GM12878 (cell line): ENCODE results near the gene NPDC1. TPM values are rescaled to one million over a fixed set of nuclear protein-coding genes. Genes with fewer than 3 reads are reported as not detected.
A peak's percentile ranks its signal among the peaks of the same experiment; 100 is the strongest.

Experiments
- ATAC-seq: fragments of 200-7000 bp; cut with Tn5 transposase; 3 replicates; pipeline ENCODE4 v1.9.1; 2020; ENCODE audit warnings: mild to moderate bottlenecking, moderate library complexity
- BruUV-seq: library from RNA; stranded (reverse); fragments of 400-500 nt; replicated peaks from 2 replicates; lab custom pipeline; 2021; lab: Mats Ljungman, UMichigan
- CTCF ChIA-PET: fragments of 300-600 bp; sonication (Branson Sonifier 250); formaldehyde crosslinking; extraction: SDS; loops from one replicate; lab custom pipeline; 2021; ENCODE audit warnings: inconsistent platforms; lab: Yijun Ruan, JAX
- POLR2A ChIA-PET: fragments of 350-600 bp; formaldehyde crosslinking; extraction: SDS; loops from one replicate; lab custom pipeline; 2021; ENCODE audit warnings: inconsistent platforms; lab: Charles Lee
- RAD21 ChIA-PET: fragments of 300-600 bp; sonication (Branson Sonifier 250); formaldehyde crosslinking; loops from one replicate; lab custom pipeline; 2023; ENCODE audit warnings: antibody characterized with exemption; ENCODE audit not compliant: unreplicated experiment; lab: Charles Lee
- SMC1A ChIA-PET: fragments of 300-600 bp; sonication (Branson Sonifier 250); formaldehyde crosslinking; loops from one replicate; lab custom pipeline; 2023; ENCODE audit not compliant: unreplicated experiment, uncharacterized antibody; lab: Charles Lee
- DNase-seq: peaks from one replicate; pipeline ENCODE4 v3.0.0-alpha.2; 2011; ENCODE audit warnings: low read depth, low spot score
- FAIRE-seq: peaks from 3 replicates; lab custom pipeline; 2011; peaks lifted over from hg19 to GRCh38; lab: Jason Lieb, UNC
- H2AFZ ChIP-seq: 2 replicates; pipeline ENCODE4 v1.6.0; 2011; ENCODE audit warnings: low read depth, low read length, control low read depth; ENCODE audit not compliant: control insufficient read depth
- H3K27ac ChIP-seq: 2 replicates; pipeline ENCODE4 v1.5.1; 2011; ENCODE audit warnings: control low read depth; ENCODE audit not compliant: control insufficient read depth, insufficient read depth
- H3K27me3 ChIP-seq, 2 experiments: replicated peaks in 1 of 2; 2 replicates each; pipeline versions ENCODE4 v1.6.0 to v1.6.1; 2011; ENCODE audit warnings: low read length in 1 of 2; ENCODE audit not compliant: control insufficient read depth in 2 of 2, insufficient read depth in 2 of 2
- H3K36me3 ChIP-seq, 2 experiments: 2 replicates each; pipeline ENCODE4 v1.5.1; 2011; ENCODE audit warnings: low read length in 1 of 2; ENCODE audit not compliant: control insufficient read depth in 2 of 2, insufficient read depth in 2 of 2
- H3K4me1 ChIP-seq: 2 replicates; pipeline ENCODE4 v1.6.1; 2011; ENCODE audit warnings: mild to moderate bottlenecking, low read length, moderate library complexity, mixed read lengths; ENCODE audit not compliant: control insufficient read depth, insufficient read depth
- H3K4me2 ChIP-seq: 2 replicates; pipeline ENCODE4 v1.6.0; 2011; ENCODE audit warnings: control low read depth; ENCODE audit not compliant: control insufficient read depth, insufficient read depth
- H3K4me3 ChIP-seq: fragments of 200-600 bp; sonication (generic); 2 replicates; pipeline ENCODE4 v1.5.1; 2016
- H3K79me2 ChIP-seq: 2 replicates; pipeline ENCODE4 v1.6.0; 2011; ENCODE audit warnings: low read length; ENCODE audit not compliant: control insufficient read depth, insufficient read depth
- H3K9ac ChIP-seq: 2 replicates; pipeline ENCODE4 v1.8.0; 2011; ENCODE audit warnings: low read length, control low read depth, mixed read lengths; ENCODE audit not compliant: control insufficient read depth, insufficient read depth
- H3K9me3 ChIP-seq: replicated peaks from 3 replicates; pipeline ENCODE4 v1.5.1; 2011; ENCODE audit warnings: mild to moderate bottlenecking, low read length; ENCODE audit not compliant: control insufficient read depth, insufficient read depth
- H4K20me1 ChIP-seq: 2 replicates; pipeline ENCODE4 v1.6.0; 2011; ENCODE audit not compliant: control insufficient read depth, insufficient read depth
- BACH1 ChIP-seq: fragments of 450-650 bp; IDR thresholded peaks from 2 replicates; pipeline ENCODE4 v1.6.1; 2017; ENCODE audit warnings: mild to moderate bottlenecking, borderline replicate concordance
- BHLHE40 ChIP-seq, 2 experiments: fragments of 450-650 bp in 1 of 2; IDR thresholded peaks; 2 replicates each; pipeline ENCODE4 v1.6.1; 2011 to 2017; ENCODE audit warnings: low read depth in 2 of 2, borderline replicate concordance in 1 of 2, improper control_type of control experiment in 1 of 2, low read length in 1 of 2, mild to moderate bottlenecking in 1 of 2
- CREB1 ChIP-seq: IDR thresholded peaks from 2 replicates; pipeline ENCODE4 v1.6.1; 2012; ENCODE audit warnings: low read depth, mild to moderate bottlenecking, inconsistent platforms
- DPF2 ChIP-seq: fragments of 450-650 bp; IDR thresholded peaks from 2 replicates; pipeline ENCODE4 v1.6.1; 2017; ENCODE audit warnings: mild to moderate bottlenecking
- EED ChIP-seq: sonication (generic); IDR thresholded peaks from 2 replicates; pipeline ENCODE4 v1.6.1; 2016; ENCODE audit warnings: antibody characterized with exemption, low read depth
- EP300 ChIP-seq, 2 experiments: fragments of 150-350 bp in 1 of 2; IDR thresholded peaks; 2 replicates each; pipeline ENCODE4 v1.6.1; 2011 to 2012; ENCODE audit warnings: low read depth in 2 of 2, low read length in 2 of 2, borderline replicate concordance in 1 of 2, improper control_type of control experiment in 1 of 2, inconsistent platforms in 1 of 2; ENCODE audit not compliant: control insufficient read depth in 1 of 2
- GATAD2B ChIP-seq: fragments of 450-650 bp; conservative IDR thresholded peaks from 2 replicates; pipeline ENCODE4 v1.6.1; 2017; ENCODE audit warnings: low read depth, mild to moderate bottlenecking, moderate library complexity
- IKZF1 ChIP-seq: fragments of 450-650 bp; conservative IDR thresholded peaks from 2 replicates; pipeline ENCODE4 v1.6.1; 2017; ENCODE audit warnings: antibody characterized with exemption, mild to moderate bottlenecking
- IKZF2 ChIP-seq, 2 experiments: fragments of 450-650 bp; IDR thresholded peaks; 2 replicates each; pipeline ENCODE4 v1.6.1; 2017; ENCODE audit warnings: mild to moderate bottlenecking in 2 of 2, moderate library complexity in 2 of 2
- MEF2B ChIP-seq: fragments of 450-650 bp; IDR thresholded peaks from 2 replicates; pipeline ENCODE4 v1.6.1; 2018; ENCODE audit warnings: mild to moderate bottlenecking, moderate library complexity; ENCODE audit not compliant: partially characterized antibody, poor library complexity, severe bottlenecking
- MLLT1 ChIP-seq: fragments of 450-650 bp; IDR thresholded peaks from 2 replicates; pipeline ENCODE4 v1.6.1; 2016; ENCODE audit warnings: mild to moderate bottlenecking
- NFIC ChIP-seq: IDR thresholded peaks from 2 replicates; pipeline ENCODE4 v1.6.1; 2012; ENCODE audit warnings: low read depth, mild to moderate bottlenecking, inconsistent platforms, low read length, moderate library complexity
- PAX5 ChIP-seq: IDR thresholded peaks from 2 replicates; pipeline ENCODE4 v1.6.1; 2011; ENCODE audit warnings: low read depth, low read length, borderline replicate concordance
- PKNOX1 ChIP-seq: fragments of 450-650 bp; IDR thresholded peaks from 2 replicates; pipeline ENCODE4 v1.6.1; 2016; ENCODE audit warnings: mild to moderate bottlenecking
- SP1 ChIP-seq: IDR thresholded peaks from one replicate; pipeline ENCODE4 v1.6.1; 2011; ENCODE audit warnings: low read depth, low read length
- USF1 ChIP-seq: IDR thresholded peaks from 2 replicates; pipeline ENCODE4 v1.6.1; 2011; ENCODE audit warnings: borderline replicate concordance, low read depth, mild to moderate bottlenecking, moderate library complexity, mixed read lengths, low read length; ENCODE audit not compliant: insufficient read depth; ENCODE audit errors: extremely low read length
- ZBED1 ChIP-seq: IDR thresholded peaks from 2 replicates; pipeline ENCODE4 v1.6.1; 2016; ENCODE audit warnings: borderline replicate concordance
- ZSCAN29 ChIP-seq: fragments of 450-650 bp; IDR thresholded peaks from 2 replicates; pipeline ENCODE4 v1.6.1; 2017; ENCODE audit warnings: mild to moderate bottlenecking, moderate library complexity
- WGBS: methylation state at CpG from one replicate; pipeline ENCODE4 v1.1.6; 2016; ENCODE audit warnings: low lambda C conversion rate; ENCODE audit not compliant: insufficient replicate concordance, insufficient coverage; ENCODE audit errors: missing lambda C conversion rate; 5-methylcytosine and 5-hydroxymethylcytosine counted together
- in situ Hi-C: fragments of 300-500 bp; cut with MboI; formaldehyde crosslinking; loops from 9 replicates; pipeline ENCODE4 v1.14.3; 2018; ENCODE audit warnings: mixed read lengths
- intact Hi-C: fragments of 100-400 bp; cut with micrococcal nuclease; formaldehyde crosslinking; loops from one replicate; pipeline ENCODE4 v1.14.2; 2022; ENCODE audit not compliant: unreplicated experiment
- polyA plus RNA-seq, 11 experiments: library from polyadenylated mRNA; depleted of rRNA in 4 of 11; unstranded in 6 of 11; stranded (reverse) in 5 of 11; fragments of >200 nt; fragmentation: Nextera tagmentation in 4 of 11; fragmentation: Illumina TruSeq in 1 of 11; extraction: Ambion mirVana in 4 of 11; extraction: Trizol in 1 of 11; gene quantifications; 1 replicate in 1 of 11; 2 replicates in 10 of 11; pipeline versions ENCODE4 v1.2.1 to v1.2.3, GENCODE V29; 2011 to 2016; ENCODE audit warnings: inconsistent platforms in 2 of 11, missing spikeins in 2 of 11, low read depth in 1 of 11
- total RNA-seq, 4 experiments: library from RNA; depleted of rRNA in 3 of 4; stranded (reverse); fragments of >200 nt in 3 of 4; fragmentation: Illumina TruSeq in 1 of 4; extraction: Trizol in 1 of 4; gene quantifications; 2 replicates each; pipeline versions ENCODE4 v1.2.1 to v1.2.3, GENCODE V29; 2013 to 2021

Gene NPDC1
- total and polyA plus RNA-seq, 10 of the 15 experiments (the other 5 are each of a cell fraction or from before 2014, with no cell fraction given): 0.04 to 1.7 (median 0.77) TPM; not detected in 2

- H3K9me3 ChIP-seq: no peaks in the 10 kb centered on the region
- CTCF ChIA-PET: interaction anchor here (1.2 to 5.0 kb wide), 5 partner anchors 12 to 153 kb away, joined by 3 to 80 read pairs (median 5); partner anchors contain the start of genes RNF224 and SAPCD2
- ATAC-seq (peak; percentile 32), DNase-seq (peak; percentile 66), FAIRE-seq (no peak)
- H3K4me1 ChIP-seq: peaks cover 32% of the 10 kb centered on the region
- peaks cover 13% of the 10 kb centered on the region for H3K79me2 ChIP-seq
- in situ Hi-C loops: no loop called here
- RAD21 ChIA-PET: interaction anchor here (0.6 to 2.1 kb wide), 5 partner anchors 12 to 383 kb away, joined by 3 to 8 read pairs (median 5); partner anchors contain the start of gene SAPCD2
- SMC1A ChIA-PET: interaction anchor here (1.7 to 1.9 kb wide), 2 partner anchors 12 to 13 kb away, joined by 8 read pairs; partner anchors contain the start of gene SAPCD2
- no peaks in the 10 kb centered on the region; the same call in 1 of the 2 replicates for H4K20me1 ChIP-seq
- no peak overlapping the region for H3K4me3 ChIP-seq
- H3K4me2 ChIP-seq: peak overlapping the region; percentile 59; the same call in 1 of the 2 replicates
- peaks cover 0 to 5% of the 10 kb centered on the region in 2 experiments; a peak in 3 of 4 replicates for H3K36me3 ChIP-seq
- WGBS: 3% methylated on average over 12 of the region's 12 CpGs
- no peak overlapping the region for H2AFZ ChIP-seq
- H3K27me3 ChIP-seq: no peaks in the 10 kb centered on the region
- POLR2A ChIA-PET: interaction anchor here (0.5 to 4.6 kb wide), 8 partner anchors 12 to 248 kb away, joined by 3 to 19 read pairs (median 6); partner anchors contain the start of gene SAPCD2
- no peak overlapping the region; the same call in none of the 2 replicates for H3K9ac ChIP-seq
- peak overlapping the region; percentile 54 for H3K27ac ChIP-seq
- intact Hi-C loops: no loop called here
- BruUV-seq: TSS peak; percentile 22
- TF ChIP-seq EP300 (IDR thresholded peaks at IDR 0.05; ENCODE audit: borderline replicate concordance in 1 of 2, control insufficient read depth in 1 of 2, low read depth in 2 of 2, low read length in 2 of 2) (peak in 1 of 2 experiments; percentile 26; a peak in 1 of 4 replicates), EED (peak; percentile 37; the same call in 1 of the 2 replicates), MEF2B (peak; percentile 72), PAX5 (peak; percentile 85), USF1 (no peak), SP1 (no peak), NFIC (no peak), ZBED1 (0 out of 2 replicates have a peak, but pooled peaks have one; percentile 21), BACH1 (peak; percentile 84; the same call in 1 of the 2 replicates), MLLT1 (no peak), CREB1 (0 out of 2 replicates have a peak, but pooled peaks have one; percentile 13), DPF2 (0 out of 2 replicates have a peak, but pooled peaks have one; percentile 44), IKZF1 (peak; percentile 54), BHLHE40 (IDR thresholded peaks at IDR 0.05; ENCODE audit: borderline replicate concordance in 1 of 2, low read depth in 2 of 2, low read length in 1 of 2) (peak in 1 of 2 experiments; percentile 10; a peak in 1 of 4 replicates), ZSCAN29 (no peak), PKNOX1 (peak; percentile 37; the same call in 1 of the 2 replicates), GATAD2B (no peak), IKZF2 (IDR thresholded peaks at IDR 0.05) (peak in 1 of 2 experiments; percentile 31; a peak in 2 of 4 replicates)
Observed at GRCh38 chr9:137083394-137084004, 37.5 kb upstream of the NPDC1 start.
